Measurements from ENCODE around the gene KRT9. TPM values are rescaled to one million over a fixed set of nuclear protein-coding genes. Genes with fewer than 3 reads are reported as not detected.
"Not testable (repeated sequence)": the region's sequence is repeated elsewhere in the genome, so short reads cannot be mapped to it uniquely, and the experiment has no call there.

Gene KRT9
- total RNA-seq, 1 experiment from 2014 or later, result not detected

DNA sequence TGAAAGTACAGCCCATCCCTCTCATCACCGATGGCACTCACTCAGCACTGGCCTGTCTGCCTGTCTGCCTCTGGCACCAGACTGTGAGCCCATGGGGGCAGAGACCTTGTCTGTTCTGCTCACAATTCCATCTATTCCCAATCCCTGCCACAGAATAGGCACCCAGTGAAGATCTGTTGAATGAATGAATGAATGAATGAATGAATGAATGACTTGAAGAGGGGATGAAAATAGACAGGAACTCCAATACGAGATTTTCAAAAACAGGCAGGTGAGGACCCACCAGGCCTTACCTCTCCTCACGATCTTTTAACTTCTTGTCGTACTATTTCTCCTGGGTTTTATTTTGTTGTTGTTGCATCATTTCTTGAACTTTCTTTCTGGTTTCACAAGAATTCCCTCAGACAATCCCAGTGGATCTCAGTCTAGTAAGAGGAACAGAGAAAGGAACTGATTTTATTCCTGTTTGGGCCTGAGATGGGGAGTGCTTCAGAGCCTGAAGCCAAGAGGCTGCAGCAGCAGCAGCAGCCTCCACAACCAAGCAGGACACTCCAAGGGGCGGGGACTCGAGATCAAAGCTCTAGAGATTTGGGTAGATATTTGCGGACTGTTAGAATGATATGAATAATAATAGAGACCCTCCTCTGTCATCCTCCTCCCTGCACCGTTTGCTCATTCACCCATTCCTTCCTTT lies 17.7 kb downstream of the KRT9 start:
- no peak for DNase-seq (ENCODE audit: low read depth)
- in situ Hi-C loops (cut with HindIII; ENCODE audit: low pct_unique_long_range_greater_than_20kb, low sequenced_read_pairs), result no loop called here

DNA sequence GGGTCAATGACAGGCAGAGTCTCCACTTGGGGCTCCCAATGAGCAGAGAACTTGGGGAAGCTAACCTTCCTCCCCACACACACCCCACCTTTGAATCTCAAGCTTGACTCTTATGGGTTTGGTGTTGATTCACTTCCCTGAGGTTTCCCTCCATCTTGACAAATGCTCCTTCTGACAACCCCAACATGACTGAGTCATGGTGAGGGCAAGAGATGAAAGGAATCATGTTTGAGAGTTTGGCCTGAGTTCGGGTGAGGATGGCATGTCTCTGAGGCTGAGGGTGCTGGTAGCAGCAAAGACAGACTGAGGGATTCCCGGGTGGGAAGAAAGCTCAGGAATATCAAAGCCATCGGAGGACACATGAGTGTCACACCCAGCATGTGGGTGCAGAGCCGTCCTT lies 18.7 kb downstream of the KRT9 start:
- in situ Hi-C loops (cut with HindIII; ENCODE audit: low pct_unique_long_range_greater_than_20kb, low sequenced_read_pairs), result no loop called here
- DNase-seq (ENCODE audit: low read depth), result no peak

- in situ Hi-C loops (cut with HindIII; ENCODE audit: low pct_unique_long_range_greater_than_20kb, low sequenced_read_pairs), result no loop called here
- DNase-seq (ENCODE audit: low read depth), result no peak
These were observed 19.4 kb downstream of the KRT9 start for GRCh38 chr17:41552455-41552854.

- in situ Hi-C loops (cut with HindIII; ENCODE audit: low pct_unique_long_range_greater_than_20kb, low sequenced_read_pairs), result no loop called here
- DNase-seq (ENCODE audit: low read depth), result peak; percentile 40
These were observed 20.5 kb downstream of the KRT9 start for GRCh38 chr17:41551365-41551764.

DNA sequence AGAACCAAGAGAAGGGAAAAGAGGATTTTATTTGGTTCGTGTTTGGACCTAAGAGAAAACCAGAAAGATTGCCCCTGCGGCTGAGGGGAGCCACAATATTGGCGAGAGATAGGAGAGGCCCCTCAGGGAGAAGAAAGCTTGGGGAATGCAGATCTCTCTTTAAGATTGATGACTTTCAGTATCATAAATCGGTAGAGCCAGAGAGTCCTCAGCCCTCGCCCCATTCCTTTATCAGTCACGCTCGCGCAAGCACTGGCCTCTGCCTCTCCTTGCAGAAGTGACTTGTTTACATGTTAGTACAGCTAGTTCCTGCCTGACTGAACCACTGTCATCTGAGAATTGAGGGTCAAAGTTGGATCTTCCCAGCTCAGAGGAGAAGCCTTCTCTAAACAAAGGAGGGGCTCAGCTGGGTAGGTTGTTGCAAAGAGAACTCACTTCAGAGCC lies 22.2 kb downstream of the KRT9 start:
- in situ Hi-C loops (cut with HindIII; ENCODE audit: low pct_unique_long_range_greater_than_20kb, low sequenced_read_pairs), result no loop called here
- DNase-seq (ENCODE audit: low read depth), result peak; percentile 82

DNA sequence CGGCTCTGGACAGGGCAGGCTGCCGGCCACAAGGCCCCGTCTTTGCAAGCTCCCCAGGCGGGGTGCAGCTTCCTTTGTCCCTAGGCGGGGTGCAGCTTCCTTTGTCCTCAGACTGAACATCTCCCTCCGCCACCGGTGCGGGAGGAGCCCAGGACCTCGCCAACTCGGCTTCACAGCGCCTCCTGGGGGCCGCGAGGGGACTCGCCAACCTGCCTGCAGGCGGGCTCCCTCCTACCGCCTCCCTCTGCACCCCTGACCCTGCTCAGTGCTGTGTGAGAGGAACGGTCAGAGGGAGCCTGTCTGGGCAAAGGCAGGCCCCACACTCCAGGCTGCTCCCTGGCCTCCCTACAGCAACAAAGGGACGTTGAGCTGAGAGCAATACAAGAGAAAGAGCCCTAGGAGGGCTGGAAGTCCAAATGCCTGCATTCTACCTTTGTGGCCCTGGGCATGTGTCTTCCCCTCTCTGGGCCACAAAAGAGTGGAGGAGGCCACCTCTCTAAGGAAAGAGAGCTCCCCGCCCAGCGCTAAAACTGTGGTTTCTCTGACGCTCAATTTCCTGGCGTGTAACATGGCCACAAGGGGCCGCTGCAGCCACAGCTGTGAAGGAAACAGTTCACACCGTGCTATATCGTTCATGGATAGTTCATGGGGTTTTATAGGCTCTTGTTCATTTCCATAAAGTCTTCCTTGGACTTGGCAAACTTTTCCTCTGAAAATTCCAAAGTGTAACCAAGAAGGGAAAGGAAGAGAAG lies 22.8 kb downstream of the KRT9 start:
- DNase-seq (ENCODE audit: low read depth), result peak; percentile 97
- in situ Hi-C loops (cut with HindIII; ENCODE audit: low pct_unique_long_range_greater_than_20kb, low sequenced_read_pairs), result no loop called here

GRCh38 chr17:41547921-41548843 lies 23.7 kb downstream of the KRT9 start:
- peak; percentile 99 for DNase-seq (ENCODE audit: low read depth)
- in situ Hi-C loops (cut with HindIII; ENCODE audit: low pct_unique_long_range_greater_than_20kb, low sequenced_read_pairs), result no loop called here

- peak; percentile 94 for DNase-seq (ENCODE audit: low read depth)
- in situ Hi-C loops (cut with HindIII; ENCODE audit: low pct_unique_long_range_greater_than_20kb, low sequenced_read_pairs), result no loop called here
These were observed 24.4 kb downstream of the KRT9 start for GRCh38 chr17:41547378-41547841.

GRCh38 chr17:41546819-41547218 lies 25.0 kb downstream of the KRT9 start:
- in situ Hi-C loops (cut with HindIII; ENCODE audit: low pct_unique_long_range_greater_than_20kb, low sequenced_read_pairs), result no loop called here
- DNase-seq (ENCODE audit: low read depth), result no peak

DNA sequence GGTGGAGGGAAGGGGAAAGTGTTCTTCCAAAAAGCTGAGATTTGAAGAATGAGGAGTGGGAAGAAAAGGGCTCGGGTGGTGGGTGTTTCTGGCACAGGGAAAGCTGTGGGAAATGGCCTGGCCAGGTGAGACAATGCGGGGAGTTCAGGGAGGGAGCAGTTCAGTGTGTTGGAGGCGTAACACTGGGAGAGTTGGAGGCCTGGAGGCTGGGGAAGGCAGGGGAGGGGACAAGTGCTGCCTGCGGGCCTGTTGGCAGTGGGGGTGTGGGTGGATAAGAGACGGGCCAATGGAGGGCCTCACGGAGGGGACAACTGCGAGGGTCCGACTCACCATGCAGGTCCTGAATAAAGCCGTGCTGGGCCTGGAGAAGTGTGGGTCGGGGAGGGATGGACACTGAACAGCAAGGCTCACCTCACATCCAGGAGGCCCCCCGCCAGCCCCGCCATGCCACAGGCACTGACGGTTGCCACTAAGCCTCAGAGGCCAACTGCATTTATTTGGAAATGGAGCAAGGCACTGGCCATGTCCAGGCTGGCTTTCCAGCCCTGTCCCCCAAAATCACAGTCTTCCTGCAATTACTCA lies 25.9 kb downstream of the KRT9 start:
- DNase-seq (ENCODE audit: low read depth), result no peak
- in situ Hi-C loops (cut with HindIII; ENCODE audit: low pct_unique_long_range_greater_than_20kb, low sequenced_read_pairs), result no loop called here

GRCh38 chr17:41544935-41545334 lies 26.9 kb downstream of the KRT9 start:
- DNase-seq (ENCODE audit: low read depth), result no peak
- in situ Hi-C loops (cut with HindIII; ENCODE audit: low pct_unique_long_range_greater_than_20kb, low sequenced_read_pairs), result no loop called here

DNA sequence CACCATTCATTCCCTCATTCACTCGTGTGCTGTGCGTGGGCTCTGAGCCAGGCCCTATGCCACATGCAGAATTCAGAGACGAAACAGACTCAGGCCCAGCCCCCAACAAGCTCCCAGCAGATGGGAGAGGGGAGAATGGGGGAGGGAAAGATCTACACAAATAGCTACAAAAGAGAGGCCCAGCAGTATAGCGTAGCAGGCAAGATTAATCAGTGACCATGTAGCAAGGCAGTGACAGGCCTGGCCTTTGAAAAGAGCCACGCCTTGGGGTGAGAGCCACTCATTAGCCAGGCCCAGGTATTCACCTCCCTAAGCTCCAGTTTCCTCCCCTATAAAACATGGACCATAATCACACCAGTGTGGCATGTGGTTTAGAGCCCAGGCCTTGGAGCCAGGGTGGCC lies 27.4 kb downstream of the KRT9 start:
- in situ Hi-C loops (cut with HindIII; ENCODE audit: low pct_unique_long_range_greater_than_20kb, low sequenced_read_pairs), result no loop called here
- DNase-seq (ENCODE audit: low read depth), result peak; percentile 82

DNA sequence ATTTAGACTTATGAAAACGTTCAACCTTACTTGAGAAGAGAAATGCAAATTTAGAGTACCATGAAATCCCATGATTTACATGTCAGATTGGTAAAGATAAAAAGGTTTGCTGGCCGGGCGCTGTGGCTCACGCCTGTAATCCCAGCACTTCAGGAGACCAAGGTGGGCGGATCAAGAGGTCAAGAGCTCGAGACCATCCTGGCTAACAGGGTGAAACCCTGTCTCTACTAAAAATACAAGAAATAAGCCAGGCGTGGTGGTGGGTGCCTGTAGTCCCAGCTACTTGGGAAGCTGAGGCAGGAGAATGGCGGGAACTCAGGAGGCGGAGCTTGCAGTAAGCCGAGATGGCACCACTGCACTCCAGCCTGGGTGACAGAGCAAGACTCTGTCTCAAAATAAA lies 29.1 kb downstream of the KRT9 start:
- in situ Hi-C loops (cut with HindIII; ENCODE audit: low pct_unique_long_range_greater_than_20kb, low sequenced_read_pairs); DNase-seq (ENCODE audit: low read depth): not testable (repeated sequence)

GRCh38 chr17:41542357-41542756 lies 29.5 kb downstream of the KRT9 start:
- no peak for DNase-seq (ENCODE audit: low read depth)
- in situ Hi-C loops (cut with HindIII; ENCODE audit: low pct_unique_long_range_greater_than_20kb, low sequenced_read_pairs), result no loop called here

- in situ Hi-C loops (cut with HindIII; ENCODE audit: low pct_unique_long_range_greater_than_20kb, low sequenced_read_pairs), result no loop called here
- no peak for DNase-seq (ENCODE audit: low read depth)
These were observed 30.8 kb downstream of the KRT9 start for GRCh38 chr17:41540921-41541625.

GRCh38 chr17:41539979-41540701 lies 31.7 kb downstream of the KRT9 start:
- DNase-seq (ENCODE audit: low read depth), result no peak
- in situ Hi-C loops (cut with HindIII; ENCODE audit: low pct_unique_long_range_greater_than_20kb, low sequenced_read_pairs), result no loop called here

GRCh38 chr17:41539071-41539492 lies 32.8 kb downstream of the KRT9 start:
- in situ Hi-C loops (cut with HindIII; ENCODE audit: low pct_unique_long_range_greater_than_20kb, low sequenced_read_pairs), result no loop called here
- DNase-seq (ENCODE audit: low read depth), result no peak

Data from Caki2 (cell line).